LNCaP clone FGC (cell line): ENCODE results near the gene COL6A2.

ENCODE experiments used
- DNase-seq: peaks from one replicate; pipeline ENCODE4 v3.0.0-alpha.2; 2011; ENCODE audit warnings: low read depth
- H3K4me3 ChIP-seq: 2 replicates; pipeline ENCODE4 v1.5.1; 2011; ENCODE audit warnings: mild to moderate bottlenecking, low read depth, low read length, control low read depth
- CTCF ChIP-seq: IDR thresholded peaks from 2 replicates; pipeline ENCODE4 v1.5.1; 2012; ENCODE audit warnings: mild to moderate bottlenecking; ENCODE audit not compliant: control insufficient read depth, insufficient read depth; ENCODE audit errors: extremely low read depth

Gene COL6A2

GRCh38 chr21:46116776-46117585, 19.1 kb downstream of the COL6A2 start:
- DNase-seq, result peak; percentile 3
- H3K4me3 ChIP-seq, result no peak overlapping the region
- TF ChIP-seq CTCF, result no peak

- no peak for TF ChIP-seq CTCF
- no peak for DNase-seq
- H3K4me3 ChIP-seq, result no peak overlapping the region
These were observed 19.8 kb downstream of the COL6A2 start for GRCh38 chr21:46117586-46118315.

GRCh38 chr21:46118316-46119143, 20.6 kb downstream of the COL6A2 start:
- DNase-seq, result no peak

GRCh38 chr21:46119144-46119636, 21.3 kb downstream of the COL6A2 start:
- no peak overlapping the region for H3K4me3 ChIP-seq
- no peak for TF ChIP-seq CTCF
- DNase-seq, result no peak

More at GRCh38 chr21:46118316-46119143, 20.6 kb downstream of the COL6A2 start:
- H3K4me3 ChIP-seq, result no peak overlapping the region
- TF ChIP-seq CTCF, result no peak

GRCh38 chr21:46119637-46120271, 21.8 kb downstream of the COL6A2 start:
- H3K4me3 ChIP-seq, result no peak overlapping the region
- TF ChIP-seq CTCF, result no peak
- DNase-seq, result no peak

- DNase-seq, result no peak
- H3K4me3 ChIP-seq, result no peak overlapping the region
- TF ChIP-seq CTCF, result no peak
These were observed 22.7 kb downstream of the COL6A2 start for GRCh38 chr21:46120301-46121285.
